ENCODE results near the gene TMEM125. TPM values are rescaled to one million over a fixed set of nuclear protein-coding genes. Genes with fewer than 3 reads are reported as not detected.

TMEM125 gene
- total and polyA plus RNA-seq, 2 experiments from 2014 or later, result not detected

DNA sequence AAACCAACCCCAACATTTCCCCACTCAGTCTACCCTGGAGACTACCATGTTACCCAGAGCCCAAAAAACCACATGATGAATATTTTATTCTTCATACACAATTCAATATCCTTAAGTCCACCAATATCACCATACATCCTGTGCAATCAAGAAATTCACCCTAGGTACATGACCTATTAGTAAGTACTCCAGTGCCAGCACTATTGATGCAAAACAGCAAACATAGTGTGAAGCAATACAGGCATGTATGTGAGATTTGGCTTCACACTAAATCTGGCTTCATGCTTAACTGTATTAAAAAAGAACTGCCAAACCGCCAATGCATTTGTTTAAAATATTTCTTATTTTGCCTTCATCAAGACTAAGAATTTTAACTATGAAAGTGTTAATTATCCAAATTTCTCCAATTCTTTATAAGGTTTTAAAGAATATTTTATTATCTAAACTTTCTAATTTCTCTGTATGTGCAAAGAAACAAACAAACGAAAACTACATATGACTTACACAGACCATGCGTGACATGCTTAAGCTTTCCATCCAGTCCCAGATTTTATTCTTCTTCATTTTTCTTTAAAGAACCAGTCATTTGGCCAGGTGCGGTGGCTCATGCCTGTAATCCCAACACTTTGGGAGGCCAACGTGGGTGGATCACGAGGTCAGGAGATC is 22.4 kb upstream of the TMEM125 start:
- Histone ChIP-seq H3K4me2 (ENCODE audit: unreplicated experiment) (no peak overlapping the region), H3K27ac (no peak overlapping the region), H2AFZ (no peak overlapping the region), H3K9me2 (ENCODE audit: insufficient read depth) (no peaks in the 10 kb centered on the region), H3K9me3 (ENCODE audit: low read depth) (no peaks in the 10 kb centered on the region), H3K79me2 (ENCODE audit: insufficient read depth) (no peaks in the 10 kb centered on the region), H3F3A (ENCODE audit: insufficient read depth) (no peaks in the 10 kb centered on the region), H3K4me1 (ENCODE audit: insufficient read depth) (no peaks in the 10 kb centered on the region), H3K9ac (no peak overlapping the region), H3K36me3 (ENCODE audit: low read depth) (no peaks in the 10 kb centered on the region), H3K4me3 (no peak overlapping the region), H4K20me1 (ENCODE audit: insufficient read depth) (no peaks in the 10 kb centered on the region), H3K27me3 (replicated peaks; ENCODE audit: insufficient read depth) (no peaks in the 10 kb centered on the region)
- 58 to 66% methylated on average over 6 of the region's 6 CpGs for WGBS, 2 experiments (ENCODE audit: low coverage in 1 of 2, low lambda C conversion rate in 2 of 2, missing lambda C conversion rate in 2 of 2)
- in situ Hi-C loops (cut with MboI), result loop anchor here (25.0 kb wide), 2 partner anchors 415 to 690 kb away; partner anchors contain the start of genes ARTN, IPO13 and KDM4A
- no peak for DNase-seq
- TF ChIP-seq EZH2 (IDR thresholded peaks at IDR 0.05; ENCODE audit: insufficient read depth, poor library complexity, severe bottlenecking), result no peak
- no peak for TF ChIP-seq EZH2phosphoT487 (IDR thresholded peaks at IDR 0.05; ENCODE audit: insufficient read depth, low read depth)

DNA sequence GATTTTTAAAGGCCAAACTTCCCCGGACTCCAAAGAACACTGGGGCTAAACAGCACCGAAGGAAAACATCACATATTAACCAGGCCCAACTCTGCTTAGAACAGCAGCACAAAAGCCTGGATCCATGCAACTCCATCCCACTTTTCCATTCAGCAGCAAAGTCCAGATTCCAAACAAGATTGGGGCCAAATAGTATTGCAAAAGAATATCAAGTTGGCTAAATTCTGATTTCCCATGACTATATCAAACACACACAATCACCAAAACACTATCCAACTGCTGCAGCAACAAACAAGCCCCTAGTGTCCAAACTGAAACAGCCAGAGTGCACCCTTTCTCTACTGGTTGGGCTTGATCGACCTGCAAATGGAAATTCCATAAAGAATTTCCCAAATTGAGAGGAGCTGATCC is 19.4 kb upstream of the TMEM125 start:
- TF ChIP-seq EZH2 (IDR thresholded peaks at IDR 0.05; ENCODE audit: insufficient read depth, poor library complexity, severe bottlenecking) (no peak), EZH2phosphoT487 (IDR thresholded peaks at IDR 0.05; ENCODE audit: insufficient read depth, low read depth) (no peak)
- Histone ChIP-seq H3K36me3 (ENCODE audit: low read depth) (no peaks in the 10 kb centered on the region), H3K4me1 (ENCODE audit: insufficient read depth) (no peaks in the 10 kb centered on the region), H3K4me2 (ENCODE audit: unreplicated experiment) (no peak overlapping the region), H3F3A (ENCODE audit: insufficient read depth) (no peaks in the 10 kb centered on the region), H3K9me2 (ENCODE audit: insufficient read depth) (no peaks in the 10 kb centered on the region), H3K27me3 (replicated peaks; ENCODE audit: insufficient read depth) (no peaks in the 10 kb centered on the region; the same call in 1 of the 2 replicates), H3K79me2 (ENCODE audit: insufficient read depth) (no peaks in the 10 kb centered on the region), H4K20me1 (ENCODE audit: insufficient read depth) (no peaks in the 10 kb centered on the region), H3K9ac (no peak overlapping the region), H3K9me3 (ENCODE audit: low read depth) (no peaks in the 10 kb centered on the region), H3K27ac (no peak overlapping the region), H2AFZ (no peak overlapping the region), H3K4me3 (no peak overlapping the region)
- DNase-seq, result no peak
- 48 to 63% methylated on average over 3 of the region's 3 CpGs for WGBS, 2 experiments (ENCODE audit: low coverage in 1 of 2, low lambda C conversion rate in 2 of 2, missing lambda C conversion rate in 2 of 2)
- in situ Hi-C loops (cut with MboI), result no loop called here

DNA sequence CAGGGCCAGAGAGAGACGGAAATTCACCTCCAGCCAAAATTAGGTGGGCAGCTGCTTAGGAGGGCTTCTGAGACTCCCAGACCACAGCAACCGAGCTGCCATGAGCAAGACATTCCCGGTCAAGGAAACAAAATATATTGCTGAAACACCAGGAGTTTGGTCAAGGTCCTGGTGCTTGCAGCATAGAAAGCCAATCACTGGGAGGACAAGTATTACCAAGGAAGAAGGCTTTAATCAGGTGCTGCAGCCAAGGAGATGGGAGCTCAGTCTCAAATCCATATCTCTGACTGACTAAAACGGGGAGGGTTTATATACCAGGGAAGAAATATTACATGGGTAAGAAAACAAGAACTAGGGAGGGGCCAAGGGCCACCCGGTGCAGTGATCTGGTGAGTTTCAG is 18.8 kb upstream of the TMEM125 start:
- H3K4me1 ChIP-seq (ENCODE audit: insufficient read depth), result no peaks in the 10 kb centered on the region
- H3K27me3 ChIP-seq (replicated peaks; ENCODE audit: insufficient read depth), result peaks cover under 1% of the 10 kb centered on the region
- no peaks in the 10 kb centered on the region for H3K9me2 ChIP-seq (ENCODE audit: insufficient read depth)
- H3K4me3 ChIP-seq, result no peak overlapping the region
- H3K9ac ChIP-seq, result no peak overlapping the region
- no peak for DNase-seq
- H3K4me2 ChIP-seq (ENCODE audit: unreplicated experiment), result no peak overlapping the region
- H3K79me2 ChIP-seq (ENCODE audit: insufficient read depth), result no peaks in the 10 kb centered on the region
- no peaks in the 10 kb centered on the region for H4K20me1 ChIP-seq (ENCODE audit: insufficient read depth)
- H2AFZ ChIP-seq, result no peak overlapping the region
- WGBS, 2 experiments (ENCODE audit: low coverage in 1 of 2, low lambda C conversion rate in 2 of 2, missing lambda C conversion rate in 2 of 2), result 53 to 60% methylated on average over 5 of the region's 5 CpGs
- no peak overlapping the region for H3K27ac ChIP-seq
- TF ChIP-seq EZH2phosphoT487 (IDR thresholded peaks at IDR 0.05; ENCODE audit: insufficient read depth, low read depth), result no peak
- no peak for TF ChIP-seq EZH2 (IDR thresholded peaks at IDR 0.05; ENCODE audit: insufficient read depth, poor library complexity, severe bottlenecking)
- no peaks in the 10 kb centered on the region for H3F3A ChIP-seq (ENCODE audit: insufficient read depth)
- in situ Hi-C loops (cut with MboI), result no loop called here
- H3K9me3 ChIP-seq (ENCODE audit: low read depth), result no peaks in the 10 kb centered on the region
- no peaks in the 10 kb centered on the region for H3K36me3 ChIP-seq (ENCODE audit: low read depth)

DNA sequence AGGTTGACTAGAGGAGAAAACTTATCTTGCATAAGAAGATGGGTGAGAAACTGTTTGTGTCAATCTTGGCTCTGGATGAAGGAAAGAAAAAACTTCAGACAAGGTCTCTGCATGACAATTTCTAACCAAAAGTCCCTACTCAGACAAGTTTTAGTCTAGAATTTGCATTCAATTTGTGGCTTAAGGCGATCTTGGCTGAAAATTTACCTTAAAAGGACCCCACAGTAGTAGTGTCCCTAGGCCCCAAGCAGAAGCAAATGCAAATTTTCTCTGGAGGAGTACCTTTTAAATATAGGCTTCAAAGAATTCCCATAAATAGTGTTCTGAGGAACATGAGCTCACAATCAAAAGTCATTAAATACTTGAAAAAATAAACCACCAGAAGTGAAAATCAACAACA is 17.6 kb upstream of the TMEM125 start:
- Histone ChIP-seq H3K36me3 (ENCODE audit: low read depth) (no peaks in the 10 kb centered on the region), H4K20me1 (ENCODE audit: insufficient read depth) (no peaks in the 10 kb centered on the region), H3K79me2 (ENCODE audit: insufficient read depth) (no peaks in the 10 kb centered on the region), H2AFZ (no peak overlapping the region), H3K4me1 (ENCODE audit: insufficient read depth) (no peaks in the 10 kb centered on the region), H3K27me3 (replicated peaks; ENCODE audit: insufficient read depth) (peaks cover 4% of the 10 kb centered on the region), H3K4me2 (ENCODE audit: unreplicated experiment) (no peak overlapping the region), H3K9me2 (ENCODE audit: insufficient read depth) (no peaks in the 10 kb centered on the region), H3K9ac (no peak overlapping the region), H3K9me3 (ENCODE audit: low read depth) (no peaks in the 10 kb centered on the region), H3F3A (ENCODE audit: insufficient read depth) (no peaks in the 10 kb centered on the region), H3K4me3 (no peak overlapping the region), H3K27ac (no peak overlapping the region)
- 26 to 27% methylated on average over 1 of the region's 1 CpG for WGBS, 2 experiments (ENCODE audit: low coverage in 1 of 2, low lambda C conversion rate in 2 of 2, missing lambda C conversion rate in 2 of 2)
- in situ Hi-C loops (cut with MboI), result no loop called here
- no peak for TF ChIP-seq EZH2phosphoT487 (IDR thresholded peaks at IDR 0.05; ENCODE audit: insufficient read depth, low read depth)
- no peak for TF ChIP-seq EZH2 (IDR thresholded peaks at IDR 0.05; ENCODE audit: insufficient read depth, poor library complexity, severe bottlenecking)
- no peak for DNase-seq

All from GM23248 (cell line).